NCI-H128 (cell line): ENCODE data around the gene SLC28A1.
"Not testable (repeated sequence)": the region's sequence is repeated elsewhere in the genome, so short reads cannot be mapped to it uniquely, and the experiment has no call there.

Source experiments
- DNase-seq: peaks from one replicate; lab custom pipeline; 2025; ENCODE audit not compliant: unreplicated experiment; lab: John Stamatoyannopoulos, UW

The SLC28A1 gene, protein sequence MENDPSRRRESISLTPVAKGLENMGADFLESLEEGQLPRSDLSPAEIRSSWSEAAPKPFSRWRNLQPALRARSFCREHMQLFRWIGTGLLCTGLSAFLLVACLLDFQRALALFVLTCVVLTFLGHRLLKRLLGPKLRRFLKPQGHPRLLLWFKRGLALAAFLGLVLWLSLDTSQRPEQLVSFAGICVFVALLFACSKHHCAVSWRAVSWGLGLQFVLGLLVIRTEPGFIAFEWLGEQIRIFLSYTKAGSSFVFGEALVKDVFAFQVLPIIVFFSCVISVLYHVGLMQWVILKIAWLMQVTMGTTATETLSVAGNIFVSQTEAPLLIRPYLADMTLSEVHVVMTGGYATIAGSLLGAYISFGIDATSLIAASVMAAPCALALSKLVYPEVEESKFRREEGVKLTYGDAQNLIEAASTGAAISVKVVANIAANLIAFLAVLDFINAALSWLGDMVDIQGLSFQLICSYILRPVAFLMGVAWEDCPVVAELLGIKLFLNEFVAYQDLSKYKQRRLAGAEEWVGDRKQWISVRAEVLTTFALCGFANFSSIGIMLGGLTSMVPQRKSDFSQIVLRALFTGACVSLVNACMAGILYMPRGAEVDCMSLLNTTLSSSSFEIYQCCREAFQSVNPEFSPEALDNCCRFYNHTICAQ

DNA sequence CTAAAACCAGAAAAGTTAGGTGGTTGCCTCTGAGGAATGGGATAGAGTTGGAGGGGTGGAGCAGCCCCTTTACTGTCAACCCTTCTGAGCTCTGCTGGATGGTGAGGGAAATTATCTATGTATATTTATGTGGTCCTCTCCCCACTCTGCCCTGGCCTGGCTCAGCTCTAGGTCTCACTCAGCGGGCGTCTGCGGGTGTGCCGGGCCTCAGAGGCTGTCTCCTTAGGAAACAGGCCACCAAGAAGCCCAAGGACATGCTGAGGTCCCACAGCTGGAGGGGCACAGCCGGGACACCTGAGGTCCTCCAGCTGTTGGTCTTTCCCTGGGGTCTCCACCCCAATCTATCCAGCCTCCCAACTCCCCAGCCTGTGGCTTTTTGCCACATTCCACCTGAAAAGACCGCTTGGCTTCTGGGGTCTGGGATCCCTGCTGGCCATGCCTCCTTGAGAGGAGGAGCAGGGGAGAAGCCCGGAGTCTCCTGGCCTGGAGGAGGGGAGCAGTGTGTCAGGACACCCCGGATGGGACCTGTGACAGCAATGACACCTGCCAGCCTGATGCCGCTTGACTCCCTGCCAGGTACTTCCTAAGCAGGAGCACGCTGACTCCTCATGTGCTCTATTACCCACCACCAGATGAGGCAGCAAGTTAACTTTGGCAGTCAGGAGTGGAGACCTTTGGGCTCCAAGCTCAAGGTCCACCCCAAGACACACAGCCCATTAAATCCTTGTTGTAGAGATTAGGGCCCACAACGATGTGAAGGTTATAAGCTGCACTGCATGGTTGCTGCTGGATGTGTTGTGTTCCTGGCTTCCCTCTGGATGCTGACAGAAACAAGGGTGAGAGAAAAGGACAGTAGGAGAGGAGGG lies at the start of gene SLC28A1:
TSS of gene SLC28A1 (plus strand) at position 747 of the 866 bp plus-strand sequence. CDS start 3,099 bp downstream, outside the sequence.
- no peak for DNase-seq

DNA sequence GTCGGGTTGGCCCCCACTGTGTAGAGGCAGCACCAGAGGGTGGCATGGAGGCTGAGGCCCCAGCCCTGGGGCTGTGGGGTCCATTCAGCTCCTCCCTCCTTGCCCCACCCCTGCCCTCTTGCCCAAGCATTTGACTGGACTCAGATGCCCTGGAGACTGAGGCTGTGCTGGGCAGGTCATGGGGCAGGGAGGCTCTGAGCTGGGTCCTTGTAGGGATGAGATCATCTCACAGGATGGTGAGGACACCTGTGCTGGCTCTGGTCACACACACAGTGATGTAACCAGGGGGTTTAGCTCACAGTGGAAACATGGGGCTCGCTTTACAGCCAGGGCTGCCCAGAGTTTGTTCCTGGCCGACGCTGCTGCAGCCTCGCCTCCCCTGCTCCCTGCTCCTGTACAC lies 49.5 kb upstream of the SLC28A1 start:
- no peak for DNase-seq

- no peak for DNase-seq
Observed at GRCh38 chr15:84835661-84836337, 48.7 kb upstream of the SLC28A1 start.

GRCh38 chr15:84836844-84837243 lies 47.6 kb upstream of the SLC28A1 start:
- no peak for DNase-seq

GRCh38 chr15:84839714-84840113 lies 44.7 kb upstream of the SLC28A1 start:
- no peak for DNase-seq

DNA sequence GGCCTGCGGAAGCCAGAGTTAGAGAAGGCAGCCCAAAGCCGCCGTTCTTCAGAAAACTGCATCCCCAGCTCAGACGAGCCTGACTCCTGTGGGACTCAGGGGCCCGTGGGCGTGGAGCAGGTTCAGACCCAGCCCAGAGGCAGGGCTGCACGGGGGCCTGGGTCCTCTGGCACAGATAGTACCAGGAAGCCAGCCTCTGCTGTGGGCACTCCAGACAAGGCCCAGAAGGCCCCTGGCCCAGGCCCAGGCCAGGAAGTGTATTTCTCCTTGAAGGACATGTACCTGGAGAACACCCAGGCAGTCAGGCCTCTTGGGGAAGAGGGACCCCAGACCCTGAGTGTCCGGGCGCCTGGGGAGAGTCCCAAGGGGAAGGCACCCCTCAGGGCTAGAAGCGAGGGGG lies 44.2 kb upstream of the SLC28A1 start:
- no peak for DNase-seq

- DNase-seq, result no peak
Observed at GRCh38 chr15:84840741-84841429, 43.6 kb upstream of the SLC28A1 start.

GRCh38 chr15:84842781-84843180 lies 41.7 kb upstream of the SLC28A1 start:
- no peak for DNase-seq

GRCh38 chr15:84844964-84845363 lies 39.5 kb upstream of the SLC28A1 start:
- DNase-seq, result no peak

GRCh38 chr15:84845631-84846030 lies 38.8 kb upstream of the SLC28A1 start:
- DNase-seq, result not testable (repeated sequence)

GRCh38 chr15:84846269-84846668 lies 38.2 kb upstream of the SLC28A1 start:
- DNase-seq, result no peak

GRCh38 chr15:84847382-84847781 lies 37.1 kb upstream of the SLC28A1 start:
- DNase-seq, result no peak

DNA sequence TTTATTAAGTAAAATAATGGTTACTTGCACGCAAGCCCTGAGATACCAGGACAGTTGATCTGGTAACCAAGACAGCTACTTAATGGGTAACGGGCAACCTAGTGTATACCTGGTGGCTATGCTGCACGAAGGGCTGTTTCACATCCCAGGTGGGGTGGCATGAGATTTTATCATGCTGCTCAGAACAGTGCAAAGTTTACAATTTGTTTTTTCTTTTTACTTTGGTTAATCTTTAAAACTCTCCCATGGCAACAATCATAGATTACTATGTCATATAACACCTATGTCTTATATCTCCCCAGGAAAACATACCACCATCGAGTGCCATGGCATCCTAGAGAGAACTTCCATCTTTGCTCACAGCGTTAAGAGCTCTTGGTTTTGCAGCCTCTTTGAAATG lies 32.2 kb upstream of the SLC28A1 start:
- DNase-seq, result no peak

- no peak for DNase-seq
Observed at GRCh38 chr15:84855136-84855535, 29.3 kb upstream of the SLC28A1 start.

DNA sequence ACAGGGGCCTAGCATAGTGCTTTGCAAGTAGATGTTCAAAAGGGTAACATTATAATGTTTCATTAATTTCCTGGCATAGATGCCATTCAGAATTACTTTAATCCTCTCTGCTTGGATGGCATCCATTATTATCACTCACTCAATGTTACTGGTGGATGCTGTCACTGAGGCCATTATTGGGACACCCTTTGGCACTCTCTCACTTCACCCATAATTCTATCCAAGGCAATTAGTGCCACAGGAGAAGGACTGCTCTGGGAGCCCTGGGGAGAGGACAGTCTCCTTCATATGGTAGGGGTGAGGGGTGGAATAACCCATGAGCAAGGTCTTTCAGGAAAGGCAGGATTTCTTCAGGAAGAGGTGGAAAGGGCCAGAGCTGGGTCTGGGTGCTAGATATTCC lies 28.7 kb upstream of the SLC28A1 start:
- no peak for DNase-seq

DNA sequence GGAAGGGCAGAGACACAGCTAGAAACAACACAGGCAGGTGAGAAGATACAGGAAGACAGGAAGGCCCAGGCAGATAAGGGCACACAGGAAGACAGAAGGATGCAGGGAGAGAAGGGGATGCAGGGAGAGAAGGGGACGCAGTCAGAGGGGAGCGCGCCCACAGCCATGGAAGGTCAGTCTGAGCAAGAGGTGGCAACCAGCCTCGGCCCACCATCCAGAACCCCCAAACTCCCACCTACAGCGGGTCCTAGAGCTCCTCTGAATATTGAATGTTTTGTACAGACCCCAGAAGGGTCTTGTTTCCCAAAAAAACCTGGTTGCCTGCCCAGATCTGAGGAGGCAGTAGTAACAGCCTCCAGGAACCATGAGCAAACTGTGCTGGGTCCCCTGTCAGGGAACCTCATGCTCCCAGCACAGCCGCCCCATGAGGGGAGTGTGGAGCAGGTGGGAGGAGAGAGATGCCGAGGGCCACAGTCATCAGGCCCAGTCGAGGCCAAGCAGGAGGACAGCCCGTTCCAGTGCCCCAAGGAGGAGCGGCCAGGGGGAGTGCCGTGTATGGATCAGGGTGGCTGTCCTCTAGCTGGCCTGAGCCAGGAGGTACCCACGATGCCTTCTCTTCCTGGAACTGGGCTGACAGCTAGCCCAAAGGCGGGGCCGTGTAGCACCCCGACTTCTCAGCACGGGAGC lies 27.6 kb upstream of the SLC28A1 start:
- no peak for DNase-seq

- DNase-seq, result no peak
Observed at GRCh38 chr15:84857418-84858004, 27.0 kb upstream of the SLC28A1 start.

- DNase-seq, result no peak
Observed at GRCh38 chr15:84858231-84858630, 26.2 kb upstream of the SLC28A1 start.

DNA sequence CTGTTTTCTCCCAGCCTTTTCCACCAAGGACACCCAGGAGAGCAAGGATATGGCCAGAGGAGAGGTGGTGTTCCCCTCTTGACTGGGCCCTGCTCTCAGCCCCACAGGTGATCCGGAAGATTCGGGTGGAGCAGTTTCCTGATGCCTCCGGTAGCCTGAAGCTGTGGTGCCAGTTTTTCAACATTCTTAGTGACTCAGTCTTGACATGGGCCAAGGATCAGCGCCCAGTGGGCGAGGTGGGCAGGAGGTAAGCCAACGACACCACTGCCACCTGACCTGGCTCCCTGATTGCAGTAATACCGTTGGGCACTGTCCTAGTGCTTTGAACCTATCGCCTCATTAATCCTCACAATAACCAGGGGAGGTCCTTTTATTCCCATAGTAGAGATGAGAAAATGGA lies 25.3 kb upstream of the SLC28A1 start:
- DNase-seq, result no peak
